ENCODE measurements around the gene MAML3.

MAML3 gene

DNA sequence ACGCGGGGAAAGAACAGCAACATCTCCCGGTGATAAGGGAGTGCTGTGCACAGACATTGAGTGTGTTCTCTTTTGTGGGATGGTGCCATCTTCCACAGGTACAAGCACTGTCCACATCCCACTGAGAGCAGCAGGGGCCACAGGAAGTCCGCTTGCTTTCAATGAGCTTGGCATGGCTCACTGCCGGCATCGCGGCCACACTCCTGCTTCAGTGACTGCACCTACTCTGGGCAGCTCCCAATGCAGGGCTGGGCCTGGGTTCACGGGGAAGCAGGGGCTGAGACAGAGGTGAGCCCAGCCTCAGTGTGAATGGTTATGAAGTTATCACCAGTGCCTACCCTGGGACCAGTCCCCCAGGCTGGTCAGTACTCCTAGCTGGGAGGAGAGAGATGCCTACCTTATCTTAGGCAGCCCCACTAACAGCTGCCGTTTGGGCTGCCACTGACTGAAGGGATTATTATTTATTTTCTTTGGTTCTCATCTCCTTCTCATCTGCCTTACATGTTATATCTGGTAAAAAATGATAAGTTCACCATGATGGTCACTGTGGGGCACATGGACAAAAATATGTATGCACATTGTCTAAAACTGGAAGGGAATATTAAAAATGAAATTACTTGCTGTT, 389.2 kb downstream of the MAML3 start:
- no peak overlapping the region for H2BK5ac ChIP-seq (ENCODE audit: low read length)
- H2AFZ ChIP-seq (ENCODE audit: low read length) = no peak overlapping the region
- no peaks in the 10 kb centered on the region for H3K27me3 ChIP-seq (ENCODE audit: control insufficient read depth in 3 of 3, insufficient read depth in 3 of 3, low read depth in 1 of 3, low read length in 3 of 3)
- H3K27ac ChIP-seq (replicated peaks; ENCODE audit: low read length) = no peak overlapping the region
- H4K91ac ChIP-seq (ENCODE audit: low read depth, low read length, poor library complexity) = no peak overlapping the region
- no peak overlapping the region for H3K4me3 ChIP-seq (ENCODE audit: low read length in 2 of 2)
- H3K4me1 ChIP-seq (ENCODE audit: control insufficient read depth in 2 of 2, insufficient read depth in 1 of 2, low read depth in 1 of 2, low read length in 2 of 2) = peaks cover 15 to 16% of the 10 kb centered on the region in 2 donors
- peak overlapping the region; percentile 50 for H2BK15ac ChIP-seq (ENCODE audit: low read length)
- H3K4me2 ChIP-seq (ENCODE audit: insufficient read depth, low read length, poor library complexity, severe bottlenecking) = no peak overlapping the region
- no peak overlapping the region for H2BK120ac ChIP-seq (ENCODE audit: low read depth, low read length)
- no peaks in the 10 kb centered on the region for H3K9me3 ChIP-seq (replicated peaks in 1 of 2; ENCODE audit: control insufficient read depth in 2 of 2, insufficient read depth in 1 of 2, low read depth in 1 of 2, low read length in 2 of 2)
- peak overlapping the region; percentile 48 for H2AK5ac ChIP-seq (ENCODE audit: low read depth, low read length)
- no peak overlapping the region for H3K4ac ChIP-seq (ENCODE audit: low read length)
- H3K18ac ChIP-seq (ENCODE audit: low read length) = peak overlapping the region; percentile 86
- no peak overlapping the region for H4K8ac ChIP-seq (ENCODE audit: low read depth, low read length)
- no peak overlapping the region for H3K23ac ChIP-seq (ENCODE audit: low read depth, low read length, poor library complexity)
- DNase-seq (ENCODE audit: low spot score) = no peak
- no peak overlapping the region for H2BK12ac ChIP-seq (ENCODE audit: low read length)
- no CpG with 5 or more reads among the region's 9 CpGs for WGBS, 2 donors (ENCODE audit: extremely low coverage in 2 of 2, insufficient read length in 2 of 2, insufficient replicate concordance in 1 of 2)
- H3K9ac ChIP-seq (ENCODE audit: low read depth, low read length, poor library complexity) = no peak overlapping the region
- H3K14ac ChIP-seq (ENCODE audit: low read length) = no peak overlapping the region
- no peaks in the 10 kb centered on the region for H3K36me3 ChIP-seq (replicated peaks in 1 of 2; ENCODE audit: control insufficient read depth in 2 of 2, insufficient read depth in 2 of 2, low read length in 2 of 2)
- no peaks in the 10 kb centered on the region for H3K79me1 ChIP-seq (ENCODE audit: low read depth, low read length)

DNA sequence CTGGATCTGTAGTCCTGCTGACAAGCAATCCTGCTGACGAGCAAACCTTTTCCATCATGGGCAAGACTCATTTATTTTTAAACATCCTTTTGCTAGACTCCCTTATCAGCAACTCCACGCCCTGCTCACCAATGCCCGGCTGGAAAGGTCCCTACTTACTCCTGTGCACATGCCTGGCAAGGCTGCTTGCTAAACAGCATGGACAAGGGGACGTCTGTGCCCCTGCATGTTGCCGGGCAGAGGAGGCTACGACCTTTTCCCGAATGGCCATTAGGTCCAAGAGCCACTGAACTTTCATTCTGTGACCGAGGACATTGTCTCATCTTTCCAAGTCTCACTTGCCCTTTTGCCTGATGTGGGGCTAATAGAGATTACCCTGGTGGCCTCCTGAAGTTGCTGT, 389.8 kb downstream of the MAML3 start:
- no CpG with 5 or more reads among the region's 8 CpGs for WGBS, 2 donors (ENCODE audit: extremely low coverage in 2 of 2, insufficient read length in 2 of 2, insufficient replicate concordance in 1 of 2)
- DNase-seq (ENCODE audit: low spot score) = no peak
- H3K27ac ChIP-seq (replicated peaks; ENCODE audit: low read length) = no peak overlapping the region

DNA sequence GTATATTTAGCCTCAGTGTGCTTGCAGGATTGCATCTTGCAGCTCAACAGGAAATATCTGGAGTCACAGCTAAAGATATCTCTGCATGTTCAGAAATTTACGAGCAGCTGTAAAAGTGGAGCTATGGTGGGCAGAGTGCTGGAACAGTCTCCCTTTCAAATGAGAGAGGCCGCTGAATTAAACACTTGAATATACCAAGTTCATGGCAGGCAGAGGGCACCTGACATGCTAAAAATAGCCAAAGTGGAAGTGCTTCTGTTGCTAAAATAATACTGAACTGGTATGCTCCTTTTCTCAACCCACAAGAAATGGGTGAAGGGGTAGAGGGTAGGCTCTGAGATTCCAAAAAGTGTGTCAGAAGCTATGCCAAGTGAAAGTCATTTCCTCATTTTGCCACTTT, 390.3 kb downstream of the MAML3 start:
- H3K4ac ChIP-seq (ENCODE audit: low read length) = no peak overlapping the region

More for the DNA sequence above, 389.8 kb downstream of the MAML3 start:
- H3K23ac ChIP-seq (ENCODE audit: low read depth, low read length, poor library complexity) = no peak overlapping the region
- H2AK5ac ChIP-seq (ENCODE audit: low read depth, low read length) = peak overlapping the region; percentile 48
- no peak overlapping the region for H3K4ac ChIP-seq (ENCODE audit: low read length)
- no peak overlapping the region for H3K14ac ChIP-seq (ENCODE audit: low read length)
- no peak overlapping the region for H2BK5ac ChIP-seq (ENCODE audit: low read length)
- H4K8ac ChIP-seq (ENCODE audit: low read depth, low read length) = no peak overlapping the region
- no peak overlapping the region for H2BK12ac ChIP-seq (ENCODE audit: low read length)
- no peak overlapping the region for H3K9ac ChIP-seq (ENCODE audit: low read depth, low read length, poor library complexity)
- H3K36me3 ChIP-seq (replicated peaks in 1 of 2; ENCODE audit: control insufficient read depth in 2 of 2, insufficient read depth in 2 of 2, low read length in 2 of 2) = no peaks in the 10 kb centered on the region
- H3K9me3 ChIP-seq (replicated peaks in 1 of 2; ENCODE audit: control insufficient read depth in 2 of 2, insufficient read depth in 1 of 2, low read depth in 1 of 2, low read length in 2 of 2) = no peaks in the 10 kb centered on the region
- no peaks in the 10 kb centered on the region for H3K79me1 ChIP-seq (ENCODE audit: low read depth, low read length)
- no peak overlapping the region for H3K4me3 ChIP-seq (ENCODE audit: low read length in 2 of 2)
- peak overlapping the region; percentile 71 for H3K18ac ChIP-seq (ENCODE audit: low read length)
- no peak overlapping the region for H4K91ac ChIP-seq (ENCODE audit: low read depth, low read length, poor library complexity)
- H2BK120ac ChIP-seq (ENCODE audit: low read depth, low read length) = no peak overlapping the region
- H3K4me2 ChIP-seq (ENCODE audit: insufficient read depth, low read length, poor library complexity, severe bottlenecking) = no peak overlapping the region
- H2BK15ac ChIP-seq (ENCODE audit: low read length) = no peak overlapping the region
- peaks cover 15% of the 10 kb centered on the region in 2 donors for H3K4me1 ChIP-seq (ENCODE audit: control insufficient read depth in 2 of 2, insufficient read depth in 1 of 2, low read depth in 1 of 2, low read length in 2 of 2)
- no peaks in the 10 kb centered on the region for H3K27me3 ChIP-seq (ENCODE audit: control insufficient read depth in 3 of 3, insufficient read depth in 3 of 3, low read depth in 1 of 3, low read length in 3 of 3)
- H2AFZ ChIP-seq (ENCODE audit: low read length) = no peak overlapping the region

DNA sequence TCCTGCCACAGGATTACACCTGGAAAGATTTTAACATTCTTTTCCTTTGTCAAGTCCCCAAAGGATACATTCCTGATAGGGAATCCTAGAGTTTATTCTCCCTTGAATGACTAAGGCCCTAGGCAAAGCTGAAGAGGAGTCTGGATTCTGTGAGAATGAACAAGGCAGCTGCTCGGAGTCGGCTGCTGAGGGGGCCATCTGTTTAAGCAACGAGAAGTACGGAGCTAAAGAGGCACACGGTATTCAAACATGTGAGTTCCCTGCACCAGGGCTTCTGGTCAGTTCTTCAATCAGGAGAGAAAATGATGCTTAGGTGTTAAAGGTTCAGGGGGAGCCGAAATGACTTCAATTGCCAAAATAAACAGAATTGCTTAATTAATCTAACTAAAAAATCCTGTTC, 390.8 kb downstream of the MAML3 start:
- Histone ChIP-seq H4K8ac (ENCODE audit: low read depth, low read length) (no peak overlapping the region), H3K27me3 (ENCODE audit: control insufficient read depth in 3 of 3, insufficient read depth in 3 of 3, low read depth in 1 of 3, low read length in 3 of 3) (no peaks in the 10 kb centered on the region), H2AK5ac (ENCODE audit: low read depth, low read length) (no peak overlapping the region), H2BK120ac (ENCODE audit: low read depth, low read length) (no peak overlapping the region), H3K4me3 (ENCODE audit: low read length in 2 of 2) (no peak overlapping the region), H2BK12ac (ENCODE audit: low read length) (no peak overlapping the region), H2BK15ac (ENCODE audit: low read length) (no peak overlapping the region), H2BK5ac (ENCODE audit: low read length) (no peak overlapping the region), H2AFZ (ENCODE audit: low read length) (no peak overlapping the region), H3K27ac (replicated peaks; ENCODE audit: low read length) (no peak overlapping the region), H3K4me1 (ENCODE audit: control insufficient read depth in 2 of 2, insufficient read depth in 1 of 2, low read depth in 1 of 2, low read length in 2 of 2) (peaks cover 15% of the 10 kb centered on the region in 2 donors), H3K79me1 (ENCODE audit: low read depth, low read length) (no peaks in the 10 kb centered on the region), H3K4me2 (ENCODE audit: insufficient read depth, low read length, poor library complexity, severe bottlenecking) (no peak overlapping the region), H3K14ac (ENCODE audit: low read length) (no peak overlapping the region), H3K23ac (ENCODE audit: low read depth, low read length, poor library complexity) (no peak overlapping the region), H4K91ac (ENCODE audit: low read depth, low read length, poor library complexity) (no peak overlapping the region), H3K9me3 (replicated peaks in 1 of 2; ENCODE audit: control insufficient read depth in 2 of 2, insufficient read depth in 1 of 2, low read depth in 1 of 2, low read length in 2 of 2) (no peaks in the 10 kb centered on the region), H3K18ac (ENCODE audit: low read length) (no peak overlapping the region), H3K36me3 (replicated peaks in 1 of 2; ENCODE audit: control insufficient read depth in 2 of 2, insufficient read depth in 2 of 2, low read length in 2 of 2) (no peaks in the 10 kb centered on the region), H3K4ac (ENCODE audit: low read length) (no peak overlapping the region), H3K9ac (ENCODE audit: low read depth, low read length, poor library complexity) (no peak overlapping the region)
- WGBS, 2 donors (ENCODE audit: extremely low coverage in 2 of 2, insufficient read length in 2 of 2, insufficient replicate concordance in 1 of 2) = no CpG with 5 or more reads among the region's 6 CpGs
- no peak for DNase-seq (ENCODE audit: low spot score)

More for the DNA sequence above, 390.3 kb downstream of the MAML3 start:
- Histone ChIP-seq H3K9me3 (replicated peaks in 1 of 2; ENCODE audit: control insufficient read depth in 2 of 2, insufficient read depth in 1 of 2, low read depth in 1 of 2, low read length in 2 of 2) (no peaks in the 10 kb centered on the region), H3K36me3 (replicated peaks in 1 of 2; ENCODE audit: control insufficient read depth in 2 of 2, insufficient read depth in 2 of 2, low read length in 2 of 2) (no peaks in the 10 kb centered on the region), H4K91ac (ENCODE audit: low read depth, low read length, poor library complexity) (no peak overlapping the region), H3K27me3 (ENCODE audit: control insufficient read depth in 3 of 3, insufficient read depth in 3 of 3, low read depth in 1 of 3, low read length in 3 of 3) (no peaks in the 10 kb centered on the region), H2AK5ac (ENCODE audit: low read depth, low read length) (no peak overlapping the region), H2BK120ac (ENCODE audit: low read depth, low read length) (no peak overlapping the region), H3K14ac (ENCODE audit: low read length) (no peak overlapping the region), H2BK5ac (ENCODE audit: low read length) (no peak overlapping the region), H3K23ac (ENCODE audit: low read depth, low read length, poor library complexity) (no peak overlapping the region), H3K79me1 (ENCODE audit: low read depth, low read length) (no peaks in the 10 kb centered on the region), H3K4me1 (ENCODE audit: control insufficient read depth in 2 of 2, insufficient read depth in 1 of 2, low read depth in 1 of 2, low read length in 2 of 2) (peaks cover 15% of the 10 kb centered on the region in 2 donors), H3K18ac (ENCODE audit: low read length) (no peak overlapping the region), H4K8ac (ENCODE audit: low read depth, low read length) (no peak overlapping the region), H3K4me3 (ENCODE audit: low read length in 2 of 2) (no peak overlapping the region), H2BK12ac (ENCODE audit: low read length) (no peak overlapping the region), H3K9ac (ENCODE audit: low read depth, low read length, poor library complexity) (no peak overlapping the region), H2BK15ac (ENCODE audit: low read length) (no peak overlapping the region), H3K27ac (replicated peaks; ENCODE audit: low read length) (no peak overlapping the region), H2AFZ (ENCODE audit: low read length) (no peak overlapping the region), H3K4me2 (ENCODE audit: insufficient read depth, low read length, poor library complexity, severe bottlenecking) (no peak overlapping the region)
- no peak for DNase-seq (ENCODE audit: low spot score)
- WGBS, 2 donors (ENCODE audit: extremely low coverage in 2 of 2, insufficient read length in 2 of 2, insufficient replicate concordance in 1 of 2) = no CpG with 5 or more reads among the region's 2 CpGs
